HG02798 (cell line): ENCODE results near the gene KDM5D.

ENCODE experiments used
- ATAC-seq: cut with Tn5 transposase; IDR thresholded peaks from one replicate; pipeline ENCODE4 v1.9.1; 2021; ENCODE audit warnings: mild to moderate bottlenecking; ENCODE audit not compliant: unreplicated experiment, poor library complexity

Gene KDM5D

GRCh38 chrY:19744381-19745378 lies at the start of gene KDM5D:
KDM5D (minus strand) TSS chrY:19744726; CDS start chrY:19744534, 192 bp downstream.
- peak; percentile 82 for ATAC-seq

DNA sequence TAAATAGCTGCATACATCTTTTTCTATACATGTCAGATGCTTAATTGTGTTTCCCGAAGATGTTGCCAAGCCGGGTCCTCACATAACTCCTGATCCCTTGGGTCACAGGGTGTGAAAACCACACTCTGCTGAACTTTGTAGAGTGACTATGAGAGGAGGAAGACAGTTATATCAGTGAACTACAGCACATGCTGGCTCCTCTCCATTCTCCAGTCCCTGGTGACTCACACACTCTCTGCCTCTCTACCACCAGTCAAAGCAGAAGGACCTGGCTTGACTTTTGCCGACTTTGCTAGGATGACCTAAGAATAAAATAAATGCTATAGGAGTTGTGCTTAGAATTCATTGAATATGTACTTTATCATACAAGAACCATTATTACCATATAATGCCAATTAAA lies 23.8 kb upstream of the KDM5D start:
- no peak for ATAC-seq

- no peak for ATAC-seq
These were observed 1.2 kb downstream of the KDM5D start for GRCh38 chrY:19743331-19743730.

DNA sequence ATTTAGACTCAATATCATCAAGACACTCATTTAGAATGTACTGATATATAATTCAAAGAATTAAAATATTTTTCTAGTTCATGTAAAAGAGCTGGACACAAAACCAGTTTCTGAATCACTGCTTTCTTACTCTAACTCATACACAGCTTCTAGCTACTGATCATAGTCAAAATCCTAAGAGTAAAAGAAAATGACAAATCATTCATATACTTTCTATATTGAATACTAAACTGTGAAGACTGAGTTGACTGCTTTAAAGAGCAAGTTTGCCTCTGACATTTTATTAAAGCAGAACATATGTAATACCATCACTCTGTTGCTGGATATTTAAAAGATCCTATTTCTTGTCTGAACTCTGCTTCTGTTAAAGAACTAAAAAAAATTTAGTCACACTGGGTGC lies 2.4 kb downstream of the KDM5D start:
- ATAC-seq = no peak

- ATAC-seq = no peak
These were observed 10.1 kb downstream of the KDM5D start for GRCh38 chrY:19734425-19734824.

DNA sequence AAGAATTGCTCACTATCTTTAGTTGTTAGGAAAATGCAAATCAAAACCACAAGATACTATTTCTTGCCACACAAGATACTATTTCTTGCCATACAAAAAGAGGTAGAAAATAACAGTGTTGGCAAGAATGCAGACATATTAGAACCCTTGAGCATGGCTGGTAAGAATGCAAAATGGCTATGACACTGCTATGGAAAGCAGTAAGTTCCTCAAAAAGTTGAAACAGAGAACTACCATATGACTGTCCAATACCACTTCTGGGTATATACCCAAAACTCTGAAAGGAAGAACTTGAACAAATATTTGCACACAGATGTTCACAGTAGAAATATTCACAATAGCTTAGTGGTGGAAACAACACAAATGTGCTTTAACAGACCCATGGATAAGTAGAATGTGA lies 26.6 kb downstream of the KDM5D start:
- peak; percentile 92 for ATAC-seq

- no peak for ATAC-seq
These were observed 27.4 kb downstream of the KDM5D start for GRCh38 chrY:19717146-19717545.

- ATAC-seq = no peak
These were observed 29.3 kb downstream of the KDM5D start for GRCh38 chrY:19715226-19715625.

DNA sequence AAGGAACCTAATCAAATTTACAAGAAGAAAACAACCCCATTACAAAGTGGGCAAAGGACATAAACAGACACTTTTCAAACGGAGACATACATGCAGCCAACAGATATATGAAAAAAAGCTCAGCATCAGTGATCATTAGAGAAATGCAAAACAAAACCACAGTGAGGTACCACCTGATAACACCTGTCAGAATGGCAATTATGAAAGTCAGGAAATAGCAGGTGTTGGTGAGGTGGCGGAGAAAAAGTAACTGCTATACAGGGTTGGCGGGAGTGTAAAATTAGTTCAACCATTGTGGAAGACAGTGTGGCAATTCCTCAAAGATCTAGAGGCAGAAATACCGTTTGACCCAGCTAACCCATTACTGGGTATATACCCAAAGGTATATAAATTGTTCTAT lies 31.1 kb downstream of the KDM5D start:
- ATAC-seq = no peak

GRCh38 chrY:19706273-19706672 lies 38.3 kb downstream of the KDM5D start:
- ATAC-seq = no peak

DNA sequence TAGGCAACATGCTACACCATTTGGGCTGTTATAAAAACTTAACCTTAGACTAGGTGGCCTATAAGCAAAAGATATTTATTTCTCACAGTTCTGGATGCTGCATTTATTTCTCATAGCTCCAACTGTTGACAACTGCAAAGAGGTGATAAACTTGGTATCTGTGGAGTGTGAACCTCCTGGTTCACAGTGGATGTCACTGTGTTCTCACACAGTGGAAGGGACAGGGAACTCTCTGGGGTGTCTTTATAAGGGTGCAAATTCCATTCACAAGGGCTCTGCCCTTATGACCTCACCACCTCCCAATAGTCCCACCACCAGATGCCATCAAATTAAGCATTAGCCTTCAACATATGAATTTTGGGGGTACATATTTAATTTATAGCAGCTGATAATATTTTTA lies 46.0 kb downstream of the KDM5D start:
- no peak for ATAC-seq

- ATAC-seq = no peak
These were observed 63.7 kb downstream of the KDM5D start for GRCh38 chrY:19680821-19681220.
